ENCODE data around the gene KCNJ4.
"Not testable (repeated sequence)": the region's sequence is repeated elsewhere in the genome, so short reads cannot be mapped to it uniquely, and the experiment has no call there.

Gene KCNJ4

GRCh38 chr22:38404419-38404818, 50.6 kb downstream of the KCNJ4 start:
- DNase-seq: no peak

GRCh38 chr22:38403812-38404211, 51.2 kb downstream of the KCNJ4 start:
- no peak for DNase-seq

GRCh38 chr22:38402204-38402603, 52.8 kb downstream of the KCNJ4 start:
- no peak for DNase-seq

- DNase-seq: no peak
Measured at GRCh38 chr22:38401336-38402084, 53.5 kb downstream of the KCNJ4 start.

GRCh38 chr22:38400256-38400655, 54.7 kb downstream of the KCNJ4 start:
- not testable (repeated sequence) for DNase-seq

- DNase-seq: no peak
Measured at GRCh38 chr22:38398609-38399461, 56.2 kb downstream of the KCNJ4 start.

GRCh38 chr22:38398181-38398608, 56.8 kb downstream of the KCNJ4 start:
- DNase-seq: not testable (repeated sequence)

GRCh38 chr22:38397189-38398085, 57.6 kb downstream of the KCNJ4 start:
- DNase-seq: no peak

GRCh38 chr22:38396440-38397069, 58.4 kb downstream of the KCNJ4 start:
- not testable (repeated sequence) for DNase-seq

- not testable (repeated sequence) for DNase-seq
Measured at GRCh38 chr22:38395944-38396343, 59.1 kb downstream of the KCNJ4 start.

GRCh38 chr22:38394929-38395624, 59.9 kb downstream of the KCNJ4 start:
- not testable (repeated sequence) for DNase-seq

- DNase-seq: not testable (repeated sequence)
Measured at GRCh38 chr22:38389428-38389818, 65.6 kb downstream of the KCNJ4 start.

- not testable (repeated sequence) for DNase-seq
Measured at GRCh38 chr22:38388506-38389427, 66.2 kb downstream of the KCNJ4 start.

- not testable (repeated sequence) for DNase-seq
Measured at GRCh38 chr22:38386918-38387317, 68.1 kb downstream of the KCNJ4 start.

GRCh38 chr22:38383417-38383816, 71.6 kb downstream of the KCNJ4 start:
- no peak for DNase-seq

- not testable (repeated sequence) for DNase-seq
Measured at GRCh38 chr22:38381371-38381770, 73.6 kb downstream of the KCNJ4 start.

All from DMS79 (cell line).